HG02938 (cell line): ENCODE measurements around the gene SCAF1.

Source experiments
- ATAC-seq: cut with Tn5 transposase; IDR thresholded peaks from one replicate; pipeline ENCODE4 v1.9.1; 2021; ENCODE audit warnings: mild to moderate bottlenecking, moderate library complexity; ENCODE audit not compliant: unreplicated experiment

Gene SCAF1

DNA sequence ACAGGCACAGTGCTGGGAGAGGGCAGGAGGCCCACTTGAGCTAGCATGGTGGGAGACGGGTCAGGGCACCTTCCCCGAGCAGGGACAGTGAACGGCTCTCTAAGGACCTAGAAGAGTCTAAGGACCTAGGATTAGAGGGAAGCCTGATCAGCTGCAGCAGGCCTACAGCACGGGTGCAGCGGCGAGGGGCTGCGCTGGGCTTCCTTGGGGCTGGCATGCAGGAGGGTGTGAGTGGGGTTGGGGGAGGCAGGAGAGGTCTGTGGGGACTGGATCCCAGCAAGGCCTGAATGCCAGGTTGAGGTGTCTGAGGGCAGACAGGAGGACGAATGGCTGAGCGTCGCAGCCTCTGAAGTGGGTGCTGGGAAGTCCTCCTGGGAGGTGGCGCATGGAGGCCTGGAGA lies 3.6 kb downstream of the SCAF1 start:
- ATAC-seq: no peak

DNA sequence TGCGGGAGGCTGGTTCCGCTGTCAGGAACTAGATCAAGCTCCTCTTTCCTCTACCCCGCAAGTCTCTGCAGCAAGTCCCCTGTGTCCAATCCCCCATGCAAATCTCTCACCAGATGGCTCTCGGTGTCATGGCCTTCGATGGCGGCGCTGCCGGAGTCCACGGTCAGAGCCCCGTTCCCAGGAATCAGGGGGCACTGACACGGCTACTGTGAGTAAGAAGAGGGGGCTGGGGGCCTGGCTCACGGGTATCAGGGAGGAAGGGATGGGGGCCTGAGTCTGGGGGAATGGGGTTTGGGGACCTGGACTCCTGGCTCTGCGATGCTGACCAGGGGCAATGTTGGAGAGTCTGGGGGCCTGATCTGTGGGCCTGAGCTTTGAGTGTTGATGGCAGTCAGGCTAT lies 4.0 kb downstream of the SCAF1 start:
- ATAC-seq: no peak

DNA sequence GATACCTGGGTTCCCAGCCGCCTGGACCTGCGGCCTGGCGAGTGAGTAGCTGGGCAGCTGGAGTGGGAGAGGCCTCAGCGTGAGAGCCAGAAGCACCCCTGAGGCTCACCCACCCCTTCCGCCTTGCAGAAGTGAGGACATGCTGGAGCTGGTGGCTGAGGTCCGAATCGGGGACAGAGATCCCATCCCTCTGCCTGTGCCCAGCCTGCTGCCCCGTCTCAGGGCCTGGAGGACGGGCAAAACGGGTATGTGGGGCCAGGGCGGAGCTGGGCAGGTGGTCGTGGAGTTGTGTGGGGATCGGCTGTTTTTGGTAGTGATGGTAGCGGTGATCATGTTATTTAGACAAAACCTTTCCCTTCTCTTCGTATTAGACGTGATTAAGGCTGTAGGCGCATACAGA lies 4.6 kb downstream of the SCAF1 start:
- ATAC-seq: no peak

DNA sequence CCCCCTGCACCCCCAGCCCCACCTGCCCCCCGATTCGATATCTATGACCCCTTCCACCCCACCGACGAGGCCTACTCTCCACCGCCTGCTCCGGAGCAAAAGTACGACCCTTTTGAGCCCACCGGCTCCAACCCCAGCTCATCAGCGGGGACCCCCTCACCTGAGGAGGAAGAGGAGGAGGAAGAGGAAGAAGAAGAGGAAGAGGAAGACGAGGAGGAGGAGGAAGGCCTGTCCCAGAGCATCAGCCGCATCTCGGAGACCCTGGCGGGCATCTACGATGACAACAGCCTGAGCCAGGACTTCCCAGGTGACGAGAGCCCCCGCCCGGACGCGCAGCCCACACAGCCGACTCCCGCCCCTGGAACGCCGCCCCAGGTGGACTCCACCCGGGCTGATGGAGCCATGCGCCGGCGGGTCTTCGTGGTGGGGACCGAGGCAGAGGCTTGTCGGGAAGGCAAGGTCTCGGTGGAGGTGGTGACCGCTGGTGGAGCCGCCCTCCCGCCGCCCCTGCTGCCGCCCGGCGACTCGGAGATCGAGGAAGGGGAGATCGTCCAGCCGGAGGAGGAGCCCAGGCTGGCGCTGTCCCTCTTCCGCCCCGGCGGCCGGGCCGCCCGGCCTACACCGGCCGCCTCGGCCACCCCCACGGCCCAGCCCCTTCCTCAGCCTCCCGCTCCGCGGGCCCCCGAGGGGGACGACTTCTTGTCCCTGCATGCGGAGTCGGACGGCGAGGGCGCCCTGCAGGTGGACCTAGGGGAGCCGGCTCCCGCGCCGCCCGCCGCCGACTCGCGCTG lies 9.2 kb downstream of the SCAF1 start:
- ATAC-seq: no peak

DNA sequence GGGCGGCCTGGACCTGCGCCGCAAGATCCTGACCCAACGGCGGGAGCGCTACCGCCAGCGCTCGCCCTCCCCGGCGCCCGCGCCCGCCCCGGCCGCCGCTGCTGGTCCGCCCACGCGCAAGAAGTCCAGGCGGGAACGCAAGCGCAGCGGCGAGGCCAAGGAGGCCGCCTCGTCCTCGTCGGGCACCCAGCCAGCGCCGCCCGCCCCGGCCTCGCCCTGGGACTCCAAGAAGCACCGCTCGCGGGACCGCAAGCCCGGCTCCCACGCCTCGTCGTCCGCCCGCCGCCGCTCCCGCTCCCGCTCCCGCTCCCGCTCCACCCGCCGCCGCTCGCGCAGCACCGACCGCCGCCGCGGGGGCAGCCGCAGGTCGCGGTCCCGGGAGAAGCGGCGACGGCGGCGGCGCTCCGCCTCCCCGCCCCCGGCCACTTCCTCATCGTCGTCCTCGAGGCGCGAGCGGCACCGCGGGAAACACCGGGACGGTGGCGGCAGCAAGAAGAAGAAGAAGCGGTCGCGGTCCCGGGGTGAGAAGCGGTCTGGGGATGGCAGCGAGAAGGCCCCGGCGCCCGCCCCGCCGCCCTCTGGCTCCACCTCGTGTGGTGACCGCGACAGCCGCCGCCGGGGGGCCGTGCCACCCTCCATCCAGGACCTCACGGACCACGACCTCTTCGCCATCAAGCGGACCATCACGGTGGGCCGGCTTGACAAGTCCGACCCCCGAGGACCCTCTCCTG lies 10.0 kb downstream of the SCAF1 start:
- no peak for ATAC-seq

DNA sequence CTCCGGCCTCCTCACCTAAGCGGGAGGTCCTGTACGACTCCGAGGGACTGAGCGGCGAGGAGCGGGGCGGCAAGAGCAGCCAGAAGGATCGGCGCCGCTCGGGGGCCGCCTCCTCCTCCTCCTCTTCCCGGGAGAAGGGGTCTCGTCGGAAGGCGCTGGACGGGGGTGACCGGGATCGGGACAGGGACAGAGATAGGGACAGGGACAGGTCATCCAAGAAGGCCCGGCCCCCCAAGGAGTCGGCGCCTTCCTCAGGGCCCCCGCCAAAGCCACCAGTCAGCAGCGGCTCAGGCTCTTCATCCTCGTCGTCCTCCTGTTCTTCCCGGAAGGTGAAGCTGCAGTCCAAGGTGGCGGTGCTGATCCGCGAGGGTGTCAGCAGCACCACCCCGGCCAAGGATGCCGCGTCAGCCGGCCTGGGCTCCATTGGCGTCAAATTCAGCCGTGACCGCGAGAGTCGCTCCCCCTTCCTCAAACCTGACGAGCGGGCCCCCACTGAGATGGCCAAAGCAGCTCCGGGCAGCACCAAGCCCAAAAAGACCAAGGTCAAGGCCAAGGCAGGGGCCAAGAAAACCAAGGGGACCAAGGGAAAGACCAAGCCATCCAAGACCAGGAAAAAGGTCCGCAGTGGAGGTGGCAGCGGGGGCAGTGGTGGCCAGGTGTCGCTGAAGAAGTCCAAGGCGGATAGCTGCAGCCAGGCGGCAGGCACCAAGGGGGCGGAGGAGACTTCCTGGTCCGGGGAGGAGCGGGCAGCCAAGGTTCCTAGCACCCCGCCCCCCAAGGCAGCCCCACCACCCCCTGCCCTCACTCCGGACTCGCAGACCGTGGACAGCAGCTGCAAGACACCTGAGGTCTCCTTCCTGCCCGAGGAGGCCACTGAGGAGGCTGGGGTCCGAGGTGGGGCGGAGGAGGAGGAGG lies 10.8 kb downstream of the SCAF1 start:
- no peak for ATAC-seq

DNA sequence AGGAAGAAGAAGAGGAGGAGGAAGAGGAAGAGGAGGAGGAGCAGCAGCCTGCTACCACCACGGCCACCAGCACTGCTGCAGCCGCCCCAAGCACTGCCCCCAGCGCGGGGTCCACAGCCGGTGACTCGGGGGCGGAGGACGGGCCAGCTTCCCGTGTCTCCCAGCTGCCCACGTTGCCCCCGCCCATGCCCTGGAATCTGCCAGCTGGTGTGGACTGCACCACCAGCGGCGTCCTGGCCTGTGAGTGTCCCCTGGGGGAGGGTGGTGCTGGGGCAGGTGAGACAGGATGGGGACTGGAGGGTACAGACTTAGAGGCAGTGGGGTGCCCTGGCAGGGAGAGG lies 11.4 kb downstream of the SCAF1 start:
- ATAC-seq: no peak

DNA sequence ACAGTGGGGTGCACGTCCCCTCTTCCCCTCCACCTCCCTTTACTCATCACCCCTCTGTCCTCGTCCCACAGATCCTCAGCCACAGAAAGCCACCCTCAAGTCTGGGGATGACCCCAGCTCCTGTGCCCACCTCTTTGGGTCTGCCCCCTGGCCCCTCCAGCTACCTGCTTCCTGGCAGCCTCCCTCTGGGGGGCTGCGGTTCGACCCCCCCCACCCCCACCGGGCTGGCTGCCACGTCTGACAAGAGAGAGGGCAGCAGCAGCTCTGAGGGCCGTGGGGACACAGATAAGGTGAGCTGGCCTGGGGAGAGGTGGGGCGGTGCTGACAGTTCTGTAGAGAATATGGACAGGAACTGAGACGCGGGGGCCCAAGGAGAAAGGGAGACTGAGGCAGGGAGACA lies 12.6 kb downstream of the SCAF1 start:
- no peak for ATAC-seq

DNA sequence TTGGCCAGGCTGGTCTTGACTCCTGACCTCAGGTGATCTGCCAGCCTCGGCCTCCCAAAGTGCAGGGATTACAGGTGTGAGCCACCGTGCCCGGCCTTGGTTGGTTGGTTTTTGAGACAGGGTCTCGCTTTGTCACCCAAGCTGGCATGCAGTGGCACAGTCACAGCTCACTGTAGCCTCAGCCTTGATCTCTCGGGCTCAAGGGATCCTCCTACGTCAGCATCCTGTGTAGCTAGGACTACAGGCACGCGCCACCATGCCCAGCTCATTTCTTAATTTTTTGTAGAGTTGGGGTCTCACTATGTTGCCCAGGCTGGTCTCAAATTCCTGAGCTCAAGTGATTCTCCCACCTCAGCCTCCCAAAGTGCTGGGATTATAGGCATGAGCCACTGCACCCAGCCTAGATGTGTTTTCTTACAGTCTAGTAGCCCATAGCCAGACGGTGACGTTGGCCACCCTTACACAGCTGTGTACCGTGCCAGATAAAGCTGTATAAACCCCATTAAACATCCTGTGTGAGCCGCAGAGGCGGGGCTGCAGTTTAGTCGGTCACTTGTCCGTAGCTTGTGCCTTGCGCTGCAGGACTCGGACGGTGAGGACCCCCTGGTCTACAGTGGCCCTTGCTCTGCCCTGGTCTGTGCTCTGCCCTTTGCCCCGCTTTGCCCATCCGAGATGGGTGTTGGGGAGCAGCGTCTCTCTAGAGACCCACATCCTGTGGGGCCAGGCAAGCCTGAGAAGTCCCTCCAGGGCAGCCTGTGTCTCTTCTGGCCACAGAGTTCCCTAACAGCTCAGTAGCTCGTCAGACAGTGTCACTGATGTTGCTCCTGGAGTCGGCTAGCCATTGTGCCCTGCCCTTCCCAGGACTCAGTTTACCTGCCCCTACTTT lies 13.8 kb downstream of the SCAF1 start:
- ATAC-seq: no peak

DNA sequence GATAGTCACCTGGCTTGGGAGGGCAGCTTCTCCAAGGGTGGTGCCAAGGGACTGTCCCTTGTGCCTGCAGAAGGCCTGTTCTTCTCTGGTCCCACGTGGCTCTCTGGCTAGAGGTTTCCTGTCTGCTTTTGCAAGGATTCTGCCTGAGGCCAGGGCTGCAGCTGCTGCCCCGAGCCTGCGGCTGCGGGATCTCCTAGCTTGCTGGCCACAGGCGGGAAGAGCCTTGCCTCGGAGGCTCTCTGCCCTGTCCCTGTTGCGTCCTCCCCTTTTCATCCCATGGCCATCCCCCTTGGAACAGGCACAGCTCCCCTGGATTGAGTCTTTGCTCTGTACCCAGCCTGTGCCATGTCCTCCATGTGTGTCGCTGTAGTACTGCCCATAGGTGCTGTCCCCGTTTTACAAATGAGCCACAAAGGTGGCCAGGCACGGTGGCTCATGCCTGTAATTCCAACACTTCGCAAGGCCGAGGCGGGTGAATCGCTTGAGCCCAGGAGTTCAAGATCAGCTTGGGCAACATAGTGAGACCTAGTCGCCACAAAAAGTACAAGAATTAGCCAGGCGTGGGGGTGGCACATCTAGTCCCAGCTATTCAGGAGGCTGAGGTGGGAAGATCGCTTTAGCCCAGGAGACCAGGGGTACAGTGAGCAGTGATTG lies 14.6 kb downstream of the SCAF1 start:
- ATAC-seq: no peak

DNA sequence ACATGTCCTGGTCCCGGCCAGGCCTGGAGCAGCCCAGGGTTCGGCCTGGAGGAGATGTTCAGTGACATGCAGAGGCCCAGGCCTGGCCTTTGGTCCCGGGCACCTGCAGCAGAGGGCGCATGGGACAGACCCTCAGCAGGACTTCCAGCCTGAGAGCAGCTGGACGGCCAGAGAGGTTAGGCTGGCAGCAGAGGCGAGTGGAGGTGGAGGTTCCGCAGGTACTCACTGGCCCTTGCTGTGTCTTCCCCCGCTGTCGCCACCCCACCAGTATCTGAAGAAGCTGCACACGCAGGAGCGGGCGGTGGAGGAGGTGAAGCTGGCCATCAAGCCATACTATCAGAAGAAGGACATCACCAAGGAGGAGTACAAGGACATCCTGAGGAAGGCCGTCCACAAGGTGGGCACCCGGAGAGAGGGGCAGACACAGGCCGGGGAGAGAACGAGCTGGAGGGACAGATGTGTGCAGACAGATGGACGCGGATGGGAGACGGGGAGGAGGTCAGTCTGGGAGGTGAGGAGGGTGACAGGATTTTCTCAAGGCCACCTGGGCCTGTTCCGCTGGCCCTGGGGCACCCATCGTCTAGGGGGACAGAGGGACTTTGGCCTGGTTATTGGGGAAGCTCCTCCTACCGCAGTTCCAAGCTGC lies 15.6 kb downstream of the SCAF1 start:
- ATAC-seq: no peak

DNA sequence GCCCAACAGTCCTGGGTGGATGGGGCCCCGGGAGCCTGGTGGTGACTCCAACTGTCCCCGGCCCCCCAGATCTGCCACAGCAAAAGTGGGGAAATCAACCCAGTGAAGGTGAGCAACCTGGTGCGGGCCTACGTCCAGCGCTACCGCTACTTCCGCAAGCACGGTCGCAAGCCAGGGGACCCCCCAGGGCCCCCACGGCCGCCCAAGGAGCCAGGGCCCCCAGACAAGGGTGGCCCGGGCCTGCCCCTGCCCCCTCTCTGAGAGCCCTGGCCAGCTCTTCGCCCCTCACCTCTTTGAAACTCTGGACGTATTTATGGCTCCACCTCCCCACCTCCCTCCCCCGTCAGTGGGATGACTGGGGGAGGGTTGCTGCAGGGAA lies 16.1 kb downstream of the SCAF1 start:
- no peak for ATAC-seq

DNA sequence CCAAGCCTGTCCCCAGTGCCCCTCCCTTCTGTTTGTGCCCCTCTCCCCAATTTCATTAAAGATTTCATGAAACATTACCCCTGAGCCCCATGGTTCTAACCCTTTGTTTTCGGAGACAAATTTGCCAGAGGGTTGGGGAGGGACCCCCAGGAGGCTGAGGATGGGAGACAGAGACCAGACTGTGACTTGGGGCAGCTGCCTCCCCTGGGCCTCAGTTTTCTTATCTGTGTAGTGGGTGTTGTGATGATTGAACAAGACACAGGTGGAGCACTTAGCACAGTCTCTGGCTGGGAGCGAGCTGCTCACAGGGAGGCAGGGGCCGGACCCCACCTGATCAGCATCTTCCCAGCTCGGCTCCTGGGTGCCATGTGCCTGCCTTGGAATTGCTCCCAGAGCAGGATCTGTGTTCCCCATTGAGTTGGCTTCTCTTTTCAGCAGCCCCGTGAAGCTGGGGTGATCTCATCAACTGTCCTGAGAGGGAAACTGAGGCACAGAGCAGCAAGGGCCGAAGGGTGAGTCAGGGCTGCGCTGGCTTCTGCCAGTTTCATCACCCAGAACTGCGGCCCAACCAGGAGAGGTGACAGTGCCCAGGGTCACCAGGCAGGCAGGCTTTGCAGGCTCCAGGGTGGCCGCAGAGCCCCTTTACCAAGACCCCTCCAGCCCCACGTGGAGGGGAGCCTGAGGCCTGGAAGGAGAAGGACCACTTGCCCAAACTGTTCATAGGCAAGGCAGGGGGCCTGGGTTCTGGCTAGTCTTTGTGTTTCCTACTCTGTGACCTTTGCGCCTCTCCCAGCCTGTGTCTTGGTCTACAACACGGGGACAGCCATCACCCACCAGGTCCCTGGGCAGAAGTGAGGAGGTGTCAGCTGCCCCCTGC lies 16.8 kb downstream of the SCAF1 start:
- no peak for ATAC-seq

DNA sequence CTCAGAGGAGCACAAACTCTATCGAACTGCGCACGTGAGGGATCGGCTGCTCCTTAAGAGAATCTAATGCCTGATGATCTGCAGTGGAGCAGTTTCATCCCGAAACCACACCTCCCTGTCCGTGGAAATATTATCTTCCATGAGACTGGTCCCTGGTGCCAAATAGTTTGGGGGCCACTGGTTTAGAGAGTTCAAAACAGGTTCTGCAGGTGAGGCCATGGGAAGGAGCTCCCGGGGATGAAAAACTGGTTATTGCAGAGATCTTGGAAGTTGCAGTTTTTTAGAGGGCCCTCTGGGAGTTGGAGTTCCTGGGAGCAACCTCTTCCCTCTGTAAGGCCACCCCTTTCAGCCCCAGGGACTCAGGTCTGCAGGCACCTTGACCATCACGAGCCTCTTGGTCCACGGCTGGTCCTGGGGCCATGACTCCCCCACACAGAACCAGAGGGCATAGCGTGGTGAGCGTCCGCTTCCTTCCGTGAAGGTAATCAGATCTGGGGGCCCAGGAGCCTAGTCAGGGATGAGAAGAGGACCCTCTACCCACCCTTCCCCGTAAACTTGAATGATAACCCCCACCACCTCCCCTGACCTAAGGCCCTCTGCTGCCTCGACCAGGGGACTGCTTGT lies 18.4 kb downstream of the SCAF1 start:
- no peak for ATAC-seq

DNA sequence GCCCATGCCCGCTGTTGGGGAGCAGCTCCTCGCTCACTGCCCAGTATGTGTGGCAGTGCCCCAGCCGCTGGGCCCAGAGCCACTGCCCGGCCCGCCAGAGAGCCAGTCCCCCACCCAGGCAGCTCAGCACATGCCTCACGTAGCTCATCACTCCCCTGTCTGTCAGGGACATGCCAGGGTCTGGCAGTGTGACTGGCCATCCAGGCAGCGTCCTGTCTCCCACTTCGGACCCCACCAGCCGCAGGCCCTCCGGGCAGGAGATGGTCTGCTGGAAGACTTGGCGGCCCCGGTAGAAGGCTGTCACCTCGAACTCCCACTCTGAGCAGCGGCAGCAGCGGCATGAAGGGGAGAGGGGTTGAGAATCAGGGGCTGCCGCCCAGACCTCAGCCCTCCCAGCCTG lies 20.0 kb downstream of the SCAF1 start:
- ATAC-seq: no peak

DNA sequence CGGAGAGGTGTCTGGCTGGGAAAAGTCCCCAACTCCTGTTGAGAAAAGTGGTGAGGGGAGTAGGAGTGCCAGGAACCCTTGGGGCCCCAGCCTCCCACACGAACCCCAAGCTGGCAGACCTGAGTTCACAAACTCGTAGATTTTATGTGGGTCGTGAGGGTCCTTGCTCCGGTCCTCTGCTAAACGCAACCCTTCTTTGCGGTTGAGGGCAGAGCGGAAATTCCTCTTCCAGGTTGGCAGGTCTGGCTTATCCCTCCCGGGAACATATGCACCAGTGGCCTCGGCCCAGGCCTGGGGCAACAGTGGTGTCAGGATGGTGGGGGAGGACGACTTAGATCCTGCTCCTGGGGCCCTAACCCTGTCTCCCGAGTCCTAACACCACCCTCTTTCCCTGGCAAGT lies 21.2 kb downstream of the SCAF1 start:
- no peak for ATAC-seq

DNA sequence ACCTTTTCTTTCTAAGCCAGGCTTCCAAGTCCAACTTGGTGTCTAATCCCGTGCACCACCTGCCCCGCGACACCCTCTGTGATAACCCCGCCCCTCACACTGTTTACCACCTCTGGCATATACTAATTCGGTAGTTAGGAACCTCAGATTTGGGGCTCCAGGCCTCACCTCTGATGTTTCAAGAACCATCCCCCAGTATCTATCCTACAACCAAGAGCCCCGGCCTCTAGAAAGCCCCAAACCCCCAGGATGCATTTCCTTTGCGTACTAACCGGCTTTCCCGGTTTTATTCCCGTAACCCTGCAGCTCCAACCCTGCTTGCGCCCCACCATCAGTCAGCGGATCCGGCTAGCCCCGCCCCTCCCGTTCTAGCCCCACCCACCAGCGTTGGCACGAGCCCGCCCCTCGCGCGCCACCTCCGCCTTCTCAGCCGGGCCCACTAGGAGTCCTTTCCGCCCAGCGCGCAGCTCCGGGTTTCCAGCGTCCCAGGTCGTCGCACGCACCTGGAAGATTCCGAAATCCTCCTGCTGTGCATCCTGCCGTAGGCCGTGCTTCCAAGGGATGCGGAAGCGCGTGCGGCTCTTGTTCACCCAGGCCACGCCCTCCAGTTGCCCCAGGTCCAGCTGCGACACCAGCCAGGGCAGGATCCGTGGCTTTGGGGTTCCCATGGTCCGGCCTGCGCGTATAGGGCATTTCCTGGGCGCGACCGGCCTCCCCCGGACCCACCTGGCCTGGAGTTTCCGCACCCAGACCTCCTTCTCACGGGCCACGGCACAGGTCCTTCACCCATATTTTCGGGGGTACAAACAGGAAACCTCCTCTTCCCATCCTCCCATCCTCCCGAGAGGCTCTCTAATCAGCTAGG lies 22.4 kb downstream of the SCAF1 start:
- ATAC-seq: no peak

DNA sequence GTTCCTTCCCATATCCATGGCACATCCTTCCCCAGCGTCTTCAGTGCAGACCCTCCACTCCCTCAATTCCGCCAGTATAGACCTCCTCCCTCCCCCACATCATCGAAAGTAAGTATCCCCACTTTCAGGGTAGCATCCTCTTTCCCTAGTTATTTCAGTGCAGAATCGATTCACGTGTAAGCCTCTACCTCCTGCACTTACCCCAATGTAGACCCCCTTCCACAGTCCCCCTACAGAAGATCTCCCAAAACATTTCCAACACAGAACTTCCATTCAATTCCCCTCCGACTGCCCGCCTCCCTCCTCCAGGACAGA lies 23.0 kb downstream of the SCAF1 start:
- ATAC-seq: no peak
